Stimulated activated CD8-positive, alpha-beta memory T cell treated with anti-CD3 and anti-CD28 coated beads, Interleukin-7, amount 100 ng/mL, for 1 hour (primary cell): ENCODE measurements around the gene ZXDC.

Source experiments
- DNase-seq, 2 donors: peaks; one replicate each; pipeline ENCODE4 v3.0.0-alpha.2; 2020; ENCODE audit warnings: low read depth in 2 of 2

Gene ZXDC

GRCh38 chr3:126417515-126417914 is 58.2 kb downstream of the ZXDC start:
- no peak for DNase-seq

GRCh38 chr3:126416943-126417342 is 58.7 kb downstream of the ZXDC start:
- DNase-seq: no peak

- DNase-seq: no peak
These were observed 59.8 kb downstream of the ZXDC start for GRCh38 chr3:126415661-126416591.

- DNase-seq: no peak
These were observed 60.6 kb downstream of the ZXDC start for GRCh38 chr3:126414961-126415660.

- DNase-seq: no peak
These were observed 61.3 kb downstream of the ZXDC start for GRCh38 chr3:126414406-126414805.

GRCh38 chr3:126413693-126414080 is 62.0 kb downstream of the ZXDC start:
- DNase-seq: no peak

- no peak for DNase-seq
These were observed 62.6 kb downstream of the ZXDC start for GRCh38 chr3:126412841-126413692.

- no peak for DNase-seq
These were observed 67.6 kb downstream of the ZXDC start for GRCh38 chr3:126408099-126408498.

GRCh38 chr3:126407412-126408044 is 68.2 kb downstream of the ZXDC start:
- no peak for DNase-seq

GRCh38 chr3:126406389-126407296 is 69.0 kb downstream of the ZXDC start:
- DNase-seq: no peak

- no peak for DNase-seq
These were observed 72.9 kb downstream of the ZXDC start for GRCh38 chr3:126402666-126403302.

GRCh38 chr3:126402178-126402577 is 73.5 kb downstream of the ZXDC start:
- no peak for DNase-seq

GRCh38 chr3:126401611-126402160 is 74.0 kb downstream of the ZXDC start:
- no peak for DNase-seq

GRCh38 chr3:126399756-126400155 is 75.9 kb downstream of the ZXDC start:
- DNase-seq: no peak

- DNase-seq: no peak
These were observed 76.3 kb downstream of the ZXDC start for GRCh38 chr3:126399351-126399735.

GRCh38 chr3:126398423-126399350 is 77.0 kb downstream of the ZXDC start:
- no peak for DNase-seq

- DNase-seq: no peak
These were observed 77.9 kb downstream of the ZXDC start for GRCh38 chr3:126397610-126398422.

- DNase-seq: no peak
These were observed 79.2 kb downstream of the ZXDC start for GRCh38 chr3:126396536-126396935.
